T follicular helper cell (primary cell): ENCODE results near the gene COL2A1.

ENCODE experiments used
- DNase-seq: peaks from one replicate; pipeline ENCODE4 v3.0.0-alpha.2; 2020; ENCODE audit warnings: low read depth

COL2A1 gene

GRCh38 chr12:47944685-47945340 lies 59.5 kb downstream of the COL2A1 start:
- no peak for DNase-seq

GRCh38 chr12:47943623-47944340 lies 60.5 kb downstream of the COL2A1 start:
- no peak for DNase-seq

GRCh38 chr12:47942614-47943225 lies 61.6 kb downstream of the COL2A1 start:
- DNase-seq = no peak

- DNase-seq = no peak
Measured at GRCh38 chr12:47941871-47942613, 62.2 kb downstream of the COL2A1 start.

GRCh38 chr12:47941475-47941780 lies 62.8 kb downstream of the COL2A1 start:
- DNase-seq = no peak

- no peak for DNase-seq
Measured at GRCh38 chr12:47940773-47941474, 63.4 kb downstream of the COL2A1 start.

GRCh38 chr12:47939009-47939601 lies 65.2 kb downstream of the COL2A1 start:
- DNase-seq = no peak

- DNase-seq = no peak
Measured at GRCh38 chr12:47938594-47938993, 65.7 kb downstream of the COL2A1 start.

- no peak for DNase-seq
Measured at GRCh38 chr12:47938093-47938492, 66.2 kb downstream of the COL2A1 start.

- DNase-seq = no peak
Measured at GRCh38 chr12:47935184-47935583, 69.1 kb downstream of the COL2A1 start.

GRCh38 chr12:47931187-47931586 lies 73.1 kb downstream of the COL2A1 start:
- no peak for DNase-seq

- DNase-seq = no peak
Measured at GRCh38 chr12:47930634-47931033, 73.6 kb downstream of the COL2A1 start.

GRCh38 chr12:47927346-47927745 lies 76.9 kb downstream of the COL2A1 start:
- DNase-seq = no peak
